OCI-LY1 (cell line): ENCODE data around the gene NUCB1.
"Not testable (repeated sequence)": the region's sequence is repeated elsewhere in the genome, so short reads cannot be mapped to it uniquely, and the experiment has no call there.

Experiments used
- EZH2 ChIP-seq: fragments of 200-600 bp; sonication (generic), shearing (Covaris generic); IDR thresholded peaks from 2 replicates; pipeline ENCODE4 v1.8.0; 2017; ENCODE audit warnings: borderline replicate concordance, mixed run types, mild to moderate bottlenecking, antibody characterized with exemption, low read length, moderate library complexity, mixed read lengths
- TF ChIP-seq, protein P1 (sequence below): fragments of 200-600 bp; sonication (generic), shearing (Covaris generic); IDR thresholded peaks from 2 replicates; pipeline ENCODE4 v1.5.1; 2017; ENCODE audit warnings: mild to moderate bottlenecking, antibody characterized with exemption, low read length, moderate library complexity, mixed read lengths

DNA sequence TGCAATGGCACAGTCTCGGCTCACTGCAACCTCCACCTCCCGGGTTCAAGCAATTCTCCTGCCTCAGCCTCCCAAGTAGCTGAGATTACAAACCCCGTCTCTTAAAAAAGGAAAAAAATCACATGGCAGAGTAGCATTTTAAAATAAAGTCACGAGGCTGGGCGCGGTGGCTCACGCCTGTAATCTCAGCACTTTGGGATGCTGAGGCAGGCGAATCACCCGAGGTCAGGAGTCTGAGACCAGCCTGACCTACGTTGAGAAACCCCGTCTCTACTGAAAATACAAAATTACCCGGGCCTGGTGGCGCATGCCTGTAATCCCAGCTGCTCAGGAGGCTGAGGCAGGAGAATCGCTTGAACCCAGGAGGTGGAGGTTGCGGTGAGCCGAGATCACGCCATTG, 27.6 kb downstream of the NUCB1 start:
- TF ChIP-seq, protein P1, sequence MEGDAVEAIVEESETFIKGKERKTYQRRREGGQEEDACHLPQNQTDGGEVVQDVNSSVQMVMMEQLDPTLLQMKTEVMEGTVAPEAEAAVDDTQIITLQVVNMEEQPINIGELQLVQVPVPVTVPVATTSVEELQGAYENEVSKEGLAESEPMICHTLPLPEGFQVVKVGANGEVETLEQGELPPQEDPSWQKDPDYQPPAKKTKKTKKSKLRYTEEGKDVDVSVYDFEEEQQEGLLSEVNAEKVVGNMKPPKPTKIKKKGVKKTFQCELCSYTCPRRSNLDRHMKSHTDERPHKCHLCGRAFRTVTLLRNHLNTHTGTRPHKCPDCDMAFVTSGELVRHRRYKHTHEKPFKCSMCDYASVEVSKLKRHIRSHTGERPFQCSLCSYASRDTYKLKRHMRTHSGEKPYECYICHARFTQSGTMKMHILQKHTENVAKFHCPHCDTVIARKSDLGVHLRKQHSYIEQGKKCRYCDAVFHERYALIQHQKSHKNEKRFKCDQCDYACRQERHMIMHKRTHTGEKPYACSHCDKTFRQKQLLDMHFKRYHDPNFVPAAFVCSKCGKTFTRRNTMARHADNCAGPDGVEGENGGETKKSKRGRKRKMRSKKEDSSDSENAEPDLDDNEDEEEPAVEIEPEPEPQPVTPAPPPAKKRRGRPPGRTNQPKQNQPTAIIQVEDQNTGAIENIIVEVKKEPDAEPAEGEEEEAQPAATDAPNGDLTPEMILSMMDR = not testable (repeated sequence)
- TF ChIP-seq EZH2 = not testable (repeated sequence)
